OCI-LY7 (cell line): ENCODE measurements around the gene PPIH.

ENCODE experiments used
- CTCF ChIP-seq: fragments of 200-600 bp; sonication (generic); conservative IDR thresholded peaks from 2 replicates; pipeline ENCODE4 v1.5.1; 2014; ENCODE audit warnings: mild to moderate bottlenecking, antibody characterized with exemption, low read length, moderate library complexity, mixed read lengths
- EZH2phosphoT487 ChIP-seq: fragments of 200-600 bp; sonication (generic); IDR thresholded peaks from 2 replicates; pipeline ENCODE4 v1.6.1; 2018; ENCODE audit warnings: low read depth, borderline replicate concordance, mild to moderate bottlenecking, mixed run types, antibody characterized with exemption, low read length, moderate library complexity, mixed read lengths

GRCh38 chr1:42620307-42620706, 37.9 kb upstream of the PPIH start:
- TF ChIP-seq CTCF: no peak
- TF ChIP-seq EZH2phosphoT487: no peak
